ENCODE measurements around the gene TCF4.

- TF ChIP-seq CTCF (IDR thresholded peaks at IDR 0.05; ENCODE audit: insufficient read depth, low read length) (no peak), POLR2AphosphoS5 (IDR thresholded peaks at IDR 0.05; ENCODE audit: low read depth) (no peak), REST (IDR thresholded peaks at IDR 0.05; ENCODE audit: insufficient replicate concordance, low read depth) (no peak), SPI1 (IDR thresholded peaks at IDR 0.05; ENCODE audit: borderline replicate concordance, low read depth) (no peak)
Measured at GRCh38 chr18:55510809-55511208, 77.2 kb downstream of the TCF4 start.

All from HL-60 (cell line).